GM21529 (cell line): ENCODE data around the gene CCDC178.
"Not testable (repeated sequence)": the region's sequence is repeated elsewhere in the genome, so short reads cannot be mapped to it uniquely, and the experiment has no call there.

Experiments used
- ATAC-seq: cut with Tn5 transposase; IDR thresholded peaks from one replicate; pipeline ENCODE4 v1.9.1; 2021; ENCODE audit not compliant: unreplicated experiment

The CCDC178 gene

GRCh38 chr18:33440060-33441043, at the start of gene CCDC178:
Gene CCDC178 (minus strand): TSS chr18:33440721. CDS start chr18:33412088, 28,633 bp downstream.
- ATAC-seq: no peak

GRCh38 chr18:33483908-33484307, 43.4 kb upstream of the CCDC178 start:
- no peak for ATAC-seq

DNA sequence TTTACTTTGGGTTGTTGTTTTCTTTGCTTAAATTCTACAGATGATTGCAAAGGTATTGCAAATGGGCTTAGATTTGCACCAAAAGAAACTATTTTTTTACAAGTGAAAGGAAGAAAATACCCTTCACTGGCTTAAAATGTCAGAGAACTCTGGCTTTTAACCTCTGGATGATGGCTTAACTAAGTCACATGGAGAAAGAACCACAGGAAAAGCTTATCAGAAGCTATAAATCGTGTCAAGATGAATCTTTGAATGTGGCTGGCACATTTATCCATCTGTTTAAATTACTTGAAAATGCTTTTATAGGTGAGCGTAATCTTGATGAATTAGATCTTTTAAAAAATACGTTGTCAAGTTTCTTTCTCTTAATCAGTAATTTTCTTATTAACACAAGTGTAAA, 32.0 kb upstream of the CCDC178 start:
- no peak for ATAC-seq

DNA sequence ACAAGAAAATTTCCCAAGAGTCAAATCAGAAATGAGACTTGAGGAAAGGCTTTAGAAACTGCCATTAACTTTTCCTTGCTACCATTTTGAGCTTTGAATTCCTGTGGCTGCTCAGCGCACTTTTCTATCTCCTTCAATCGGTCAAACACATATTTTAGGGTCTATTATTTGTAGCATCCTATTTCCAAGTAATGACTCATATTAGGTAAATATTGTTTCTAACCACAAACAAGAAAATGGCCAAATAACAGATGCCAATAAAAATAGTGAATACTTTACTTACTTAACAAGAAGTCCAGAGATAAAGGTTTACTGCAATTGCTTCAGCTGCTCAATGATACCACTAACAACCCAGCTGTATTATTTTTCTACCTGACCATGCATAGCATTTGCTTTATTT, 29.7 kb upstream of the CCDC178 start:
- ATAC-seq: no peak

DNA sequence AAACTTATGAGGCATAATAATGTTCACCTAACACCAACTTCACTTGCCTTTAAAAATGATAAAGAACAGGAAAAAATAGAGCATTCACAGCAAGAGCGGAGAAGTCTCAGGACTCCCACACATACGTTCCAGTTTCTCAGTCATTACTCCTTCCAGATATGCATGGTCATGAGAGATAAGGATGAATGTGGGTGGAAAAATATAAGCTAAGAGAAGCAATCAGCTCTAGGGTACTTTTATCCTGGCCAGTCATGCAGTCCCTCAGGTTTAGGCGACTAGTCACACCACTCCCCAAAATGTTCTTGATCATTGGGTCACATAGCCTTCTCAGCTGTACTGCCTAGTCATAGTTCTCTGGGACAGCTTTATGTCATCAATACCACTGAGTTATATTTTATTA, 29.2 kb upstream of the CCDC178 start:
- ATAC-seq: no peak

DNA sequence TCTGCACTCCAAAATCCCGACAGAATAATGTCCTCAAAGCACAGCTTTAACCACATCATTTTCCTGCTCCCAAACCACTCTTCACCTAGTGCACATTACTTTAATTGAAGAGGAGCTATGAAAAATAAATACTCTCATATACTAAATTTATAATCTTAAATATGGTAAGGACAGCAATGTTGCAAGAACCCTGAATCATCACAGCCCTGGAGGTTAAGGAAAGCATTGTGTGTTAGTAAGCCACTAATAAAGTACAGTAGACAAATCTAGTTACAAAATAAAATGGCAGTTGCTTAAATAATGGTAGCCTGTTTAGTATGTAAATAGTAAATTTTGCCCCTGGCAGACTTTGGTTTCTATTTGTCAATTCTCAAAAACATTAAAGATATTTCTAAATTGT, 27.0 kb upstream of the CCDC178 start:
- no peak for ATAC-seq

DNA sequence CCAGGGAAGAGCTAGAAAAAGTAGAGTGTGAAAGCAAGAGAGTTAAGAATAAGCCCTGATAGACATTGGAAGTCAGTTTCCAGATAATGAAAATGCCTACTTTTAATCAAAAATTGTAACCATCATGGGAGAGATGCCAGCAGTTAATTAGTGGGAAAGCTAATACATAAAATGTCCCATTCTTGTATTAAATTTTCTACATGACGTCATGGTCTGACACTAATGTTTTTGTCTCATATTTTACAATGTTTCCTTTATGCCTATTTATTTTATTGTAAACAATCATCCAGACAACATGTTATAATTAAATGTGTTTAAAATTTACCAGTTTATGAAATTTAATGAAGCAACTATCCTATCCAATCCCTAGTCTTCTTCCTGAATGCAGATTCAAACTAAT, 26.3 kb upstream of the CCDC178 start:
- ATAC-seq: no peak

DNA sequence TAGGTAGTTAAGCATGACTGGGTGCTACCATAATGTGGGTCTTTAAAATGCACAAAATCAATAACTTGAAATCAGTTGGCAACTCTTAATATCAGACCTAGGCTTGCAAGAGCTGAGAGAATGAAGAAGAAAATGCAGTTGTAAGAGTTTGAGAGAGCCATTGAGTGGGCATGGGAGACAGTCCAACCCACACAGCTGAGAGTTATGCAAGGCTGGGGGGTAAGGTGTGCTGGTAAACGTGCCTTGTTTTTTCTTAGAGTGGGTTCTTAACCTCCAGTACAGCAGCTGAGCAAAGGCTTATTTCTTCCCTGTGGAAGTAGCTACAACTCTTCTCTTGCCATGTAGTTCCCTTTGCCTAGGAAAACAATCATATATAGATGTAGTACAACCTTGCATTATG, 20.2 kb upstream of the CCDC178 start:
- ATAC-seq: no peak

DNA sequence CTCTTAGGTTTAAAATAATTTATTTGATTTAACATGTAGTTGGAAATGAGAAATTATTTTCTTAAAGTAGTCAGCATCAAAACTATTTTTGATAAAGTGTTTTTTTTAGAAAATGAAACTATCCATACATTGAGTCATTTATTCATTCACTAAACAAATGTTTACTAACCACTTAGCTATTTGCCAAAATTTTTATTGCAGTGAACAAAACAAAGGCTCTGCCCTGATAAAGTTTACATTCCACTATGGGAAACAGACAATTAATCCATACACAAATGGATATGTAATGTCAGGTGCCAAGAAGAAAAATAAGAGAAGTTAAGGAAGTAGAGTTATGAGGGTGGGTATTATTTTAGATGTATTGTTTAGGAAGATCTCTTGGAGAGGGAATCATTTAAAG, 19.1 kb upstream of the CCDC178 start:
- ATAC-seq: no peak

DNA sequence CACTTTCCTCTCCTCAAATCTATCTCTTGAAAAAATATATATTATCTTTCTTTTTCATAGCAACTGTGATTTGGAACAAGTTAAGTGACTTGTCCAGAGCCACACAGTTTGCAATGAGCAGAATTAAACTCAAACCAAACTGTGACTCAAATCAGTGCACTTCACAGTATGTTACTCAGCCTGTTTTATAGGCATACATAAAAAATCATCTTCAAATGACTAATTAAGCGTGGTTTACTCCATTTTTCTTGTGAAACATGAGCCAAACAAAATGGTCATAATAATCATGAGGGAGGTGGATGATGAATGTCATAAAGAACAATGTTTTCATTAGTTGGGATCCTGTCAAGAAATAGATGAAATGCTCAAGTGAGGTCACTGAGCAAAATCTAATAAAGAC, 6.1 kb upstream of the CCDC178 start:
- no peak for ATAC-seq

- no peak for ATAC-seq
Observed at GRCh38 chr18:33444709-33445108, 4.2 kb upstream of the CCDC178 start.

DNA sequence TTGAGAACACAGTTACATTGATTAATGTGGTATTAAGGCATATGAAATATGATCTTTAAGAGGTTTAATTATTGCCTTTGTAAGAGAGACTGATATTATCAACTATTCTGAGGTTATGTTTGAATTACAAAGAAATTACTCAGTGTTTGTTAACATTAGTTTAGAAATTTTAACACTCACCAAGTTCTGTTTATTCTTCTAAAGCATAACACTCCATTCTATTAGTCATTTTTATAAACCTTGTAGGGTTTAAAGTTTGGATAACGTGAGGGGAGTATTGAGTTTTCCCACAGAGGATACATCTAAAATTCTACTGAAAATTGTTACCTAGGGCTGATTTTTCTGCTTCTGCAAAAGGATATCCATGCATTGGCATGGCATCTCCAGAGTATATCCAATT, 7.7 kb downstream of the CCDC178 start:
- ATAC-seq: no peak

DNA sequence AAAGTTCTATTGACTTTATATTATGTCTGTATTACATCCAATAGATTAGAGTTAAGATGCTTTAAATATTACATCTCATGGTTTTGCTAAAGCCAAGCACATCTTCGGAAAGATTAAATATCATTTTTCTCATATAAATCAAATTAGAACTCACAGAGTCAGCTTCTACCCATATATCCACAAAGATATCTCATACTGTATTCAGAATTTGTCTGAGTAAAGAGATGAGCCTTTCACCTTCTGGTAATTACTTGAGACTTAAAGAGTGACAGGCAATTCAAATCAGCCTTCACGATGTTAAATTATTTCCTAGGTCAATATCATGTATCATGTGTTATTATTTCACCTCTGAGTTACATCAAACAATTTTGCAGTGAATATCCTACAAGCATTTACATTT, 13.0 kb downstream of the CCDC178 start:
- ATAC-seq: no peak

GRCh38 chr18:33424266-33424946, 16.1 kb downstream of the CCDC178 start:
- ATAC-seq: no peak

- ATAC-seq: no peak
Observed at GRCh38 chr18:33421225-33421624, 19.3 kb downstream of the CCDC178 start.

DNA sequence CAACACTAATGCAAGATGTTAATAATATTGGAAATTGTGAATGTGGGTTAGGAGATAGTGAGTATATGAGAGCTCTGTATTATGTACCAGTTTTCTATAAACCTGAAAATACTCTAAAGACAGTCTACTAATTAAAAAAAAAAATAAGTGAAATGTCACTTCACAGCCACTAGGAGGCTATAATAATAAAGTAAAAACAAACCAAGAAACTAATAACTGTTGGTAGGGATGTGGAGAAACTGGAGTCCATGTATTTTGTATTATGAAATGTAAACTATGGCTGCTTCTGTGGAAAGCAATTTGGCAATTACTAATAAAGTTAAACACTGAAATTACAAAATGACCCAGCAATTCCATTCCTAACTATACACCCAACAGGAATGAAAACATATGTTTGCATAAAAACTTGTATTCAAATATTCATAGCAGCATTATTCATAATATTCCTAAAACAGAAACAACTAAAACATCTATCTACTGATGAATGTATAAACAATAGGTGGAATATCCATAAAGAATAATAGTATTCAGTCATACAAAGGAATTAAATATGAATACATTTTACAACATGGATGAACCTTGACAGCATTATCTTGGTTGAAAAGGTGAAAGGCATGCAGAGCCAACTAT, 36.2 kb downstream of the CCDC178 start:
- no peak for ATAC-seq

DNA sequence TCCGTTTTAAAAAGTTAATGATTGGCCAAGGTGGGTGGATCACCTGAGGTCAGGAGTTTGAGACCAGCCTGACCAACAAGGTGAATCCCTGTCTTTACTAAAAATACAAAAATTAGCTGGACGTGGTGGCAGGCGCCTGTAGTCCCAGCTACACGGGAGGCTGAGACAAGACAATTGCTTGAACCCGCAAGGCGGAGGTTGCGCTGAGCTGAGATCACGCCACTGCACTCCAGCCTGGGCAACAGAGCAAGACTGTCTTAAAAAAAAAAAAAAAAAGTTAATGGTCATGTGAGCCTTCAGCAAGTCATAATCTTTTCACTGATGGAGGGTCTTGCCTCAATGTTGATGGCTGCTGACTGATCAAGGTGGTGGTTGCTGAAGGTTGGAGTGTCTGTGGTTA, 41.6 kb downstream of the CCDC178 start:
- ATAC-seq: not testable (repeated sequence)

DNA sequence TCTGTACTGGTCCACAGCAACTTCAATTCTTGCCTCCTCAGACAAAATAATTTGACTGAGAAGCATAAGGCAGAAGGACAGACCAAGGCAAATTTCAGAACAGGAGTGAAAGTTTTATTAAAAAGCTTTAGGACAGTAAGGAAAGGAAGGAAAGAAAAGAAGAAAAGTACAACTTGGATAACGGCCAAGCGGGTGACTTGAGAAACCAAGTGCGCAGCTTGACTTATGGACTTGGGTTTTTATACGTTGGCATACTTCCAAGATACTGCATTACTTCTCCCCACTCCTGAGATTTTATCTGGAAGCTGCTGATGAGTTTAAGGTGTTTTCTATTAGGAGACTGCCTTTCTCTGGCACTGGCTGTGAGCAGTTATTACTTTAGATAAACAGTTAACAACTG, 64.7 kb downstream of the CCDC178 start:
- no peak for ATAC-seq

DNA sequence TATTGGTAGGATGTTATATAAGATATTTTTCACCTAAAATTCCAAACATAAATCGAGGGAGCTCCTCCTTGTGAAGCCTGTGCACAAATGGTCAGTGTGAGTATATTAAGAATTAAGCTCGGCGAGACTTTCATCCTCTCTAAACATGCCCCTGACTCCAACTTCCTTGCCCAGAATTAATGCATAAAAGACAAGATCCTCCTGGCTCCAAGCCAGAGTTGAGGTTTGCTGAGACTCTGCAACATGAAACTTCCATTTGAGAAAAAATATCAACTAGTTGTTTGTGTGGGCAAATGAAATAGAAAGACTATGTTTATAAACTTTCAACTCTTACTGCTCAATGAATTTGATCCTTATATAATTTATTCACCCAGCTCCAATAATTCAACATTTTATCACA, 68.1 kb downstream of the CCDC178 start:
- no peak for ATAC-seq

- no peak for ATAC-seq
Observed at GRCh38 chr18:33369711-33370449, 70.6 kb downstream of the CCDC178 start.

- no peak for ATAC-seq
Observed at GRCh38 chr18:33356735-33357134, 83.8 kb downstream of the CCDC178 start.
